ACHN (cell line): ENCODE data around the gene RCSD1.

Source experiments
- DNase-seq: peaks from one replicate; pipeline ENCODE4 v3.0.0-alpha.2; 2015
- in situ Hi-C: cut with HindIII; loops from 2 replicates; pipeline ENCODE4 v1.10.0; 2017; ENCODE audit warnings: low sequenced_read_pairs, low pct_ligation_motif_present, low pct_unique_long_range_greater_than_20kb

The RCSD1 gene

DNA sequence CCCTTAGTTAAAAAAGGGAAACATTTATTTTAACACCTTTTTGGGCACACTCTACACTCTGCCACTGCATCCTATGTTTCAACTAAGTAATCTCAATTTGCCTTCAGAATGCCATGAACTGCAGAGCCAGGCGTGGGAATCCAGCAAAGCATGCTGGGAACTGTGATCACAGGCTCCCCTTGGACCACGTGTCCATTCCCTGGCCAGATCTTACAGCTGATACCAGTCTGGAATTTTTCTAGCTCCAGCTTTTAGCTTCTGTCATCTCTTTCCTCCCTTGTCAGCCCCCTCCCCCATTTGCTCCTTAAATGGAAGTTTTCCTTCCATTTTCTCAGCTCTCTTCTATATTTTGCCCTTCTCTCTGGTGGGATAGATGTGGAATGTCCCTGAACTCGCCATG is 29.4 kb downstream of the RCSD1 start:
- in situ Hi-C loops = no loop called here
- DNase-seq = no peak

DNA sequence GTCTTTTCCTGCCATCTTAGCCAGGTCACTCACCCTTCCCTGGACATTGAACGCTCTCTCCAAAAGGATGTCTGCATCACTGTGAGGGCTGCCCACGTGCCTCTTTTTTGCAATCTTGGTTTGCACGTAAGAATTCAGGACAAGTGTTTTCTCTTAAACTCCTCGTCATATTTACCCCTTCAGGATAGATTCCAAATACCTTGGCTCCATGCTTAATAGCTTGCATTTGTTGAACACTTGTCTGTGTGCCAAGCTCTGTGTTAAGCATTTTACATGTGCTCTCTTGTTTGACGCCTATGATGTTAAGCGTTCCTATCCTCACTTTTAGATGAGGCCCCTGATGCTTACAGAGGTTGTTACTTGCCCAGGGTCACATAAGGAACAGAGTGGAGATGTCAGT is 29.8 kb downstream of the RCSD1 start:
- in situ Hi-C loops = no loop called here
- no peak for DNase-seq

DNA sequence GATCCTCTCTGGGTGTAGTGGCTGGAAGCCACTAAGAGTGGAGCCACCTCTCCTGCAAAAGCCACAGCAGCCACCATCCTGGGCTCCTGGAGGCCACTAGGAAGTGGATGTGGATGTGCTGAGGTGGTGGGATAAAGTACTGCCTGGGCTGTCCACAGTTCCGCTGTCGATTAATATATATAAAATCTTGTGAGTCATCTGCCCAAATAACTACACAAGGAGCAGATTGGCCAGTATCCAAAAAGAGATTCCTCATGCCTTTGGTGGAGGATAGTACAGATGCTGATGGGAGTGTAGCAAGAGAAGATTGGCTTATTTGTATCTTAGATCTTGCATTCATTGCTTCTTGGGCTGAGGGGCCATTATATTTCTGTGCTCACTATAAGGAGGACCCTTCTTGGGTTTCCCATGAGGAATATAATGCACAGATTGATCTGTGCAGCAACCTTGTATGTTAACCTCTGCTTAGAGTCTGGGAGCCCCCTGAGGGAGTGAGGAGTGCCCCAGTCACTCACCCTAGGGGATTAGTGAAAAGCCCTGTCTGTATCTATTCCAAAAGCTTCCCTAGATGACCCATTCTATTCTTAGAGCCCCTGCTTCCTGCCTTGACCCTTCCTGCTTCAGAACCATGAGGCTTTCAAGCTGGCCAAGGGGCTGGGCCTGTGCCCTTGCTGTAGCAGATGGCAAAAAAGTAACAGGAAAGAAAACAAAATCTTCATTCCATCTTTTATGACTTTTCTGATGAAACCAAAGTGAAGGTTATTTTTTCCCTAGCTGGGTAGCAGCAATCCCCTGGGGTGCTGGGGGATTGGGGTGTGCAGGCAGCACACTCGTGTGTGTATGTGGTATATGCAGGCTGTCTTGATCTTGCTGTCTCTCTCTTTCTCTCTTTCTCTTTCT is 31.7 kb downstream of the RCSD1 start:
- peak; percentile 74 for DNase-seq
- in situ Hi-C loops = no loop called here

- in situ Hi-C loops = no loop called here
- DNase-seq = peak; percentile 57
Measured at GRCh38 chr1:167663002-167663772, 33.2 kb downstream of the RCSD1 start.

DNA sequence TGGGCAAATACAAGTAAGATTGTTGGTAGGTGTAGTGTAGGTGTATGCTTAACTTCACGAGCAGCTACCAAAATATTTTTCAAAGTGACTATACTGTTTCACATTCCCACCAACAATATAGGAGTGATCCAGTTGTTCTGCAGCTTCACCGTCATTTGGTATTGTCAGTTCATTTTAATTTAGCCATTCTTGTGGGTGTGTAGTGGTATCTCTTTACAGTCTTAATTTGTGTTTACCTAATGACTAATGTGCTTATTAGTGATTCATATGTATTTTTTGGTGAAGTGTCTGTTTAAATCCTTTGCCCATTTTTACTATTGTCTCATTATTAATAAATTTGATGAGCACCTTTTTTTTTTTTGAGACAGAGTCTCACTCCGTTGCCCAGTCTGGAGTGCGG is 35.4 kb downstream of the RCSD1 start:
- in situ Hi-C loops = no loop called here
- no peak for DNase-seq

DNA sequence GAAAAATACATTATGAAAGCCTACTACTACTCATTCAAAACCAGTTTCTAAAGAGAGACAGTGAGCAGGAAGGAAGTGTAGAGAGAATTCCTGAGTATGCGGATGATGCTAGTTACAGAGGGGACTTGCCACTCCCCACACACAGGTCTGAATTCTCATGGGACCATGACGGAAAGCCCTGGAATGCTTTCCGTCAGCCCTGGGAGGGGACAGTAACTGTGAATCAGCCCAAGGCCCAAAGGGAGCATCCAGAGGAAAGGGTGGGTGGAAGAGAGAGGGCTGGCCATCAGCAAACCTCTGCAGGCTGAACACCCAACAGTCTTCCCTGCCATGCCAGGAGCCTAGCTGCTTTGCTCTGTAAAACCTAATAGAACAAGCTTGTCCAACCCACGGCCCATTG is 36.4 kb downstream of the RCSD1 start:
- in situ Hi-C loops = no loop called here
- DNase-seq = no peak

GRCh38 chr1:167667536-167667935 is 37.5 kb downstream of the RCSD1 start:
- in situ Hi-C loops = no loop called here
- no peak for DNase-seq

DNA sequence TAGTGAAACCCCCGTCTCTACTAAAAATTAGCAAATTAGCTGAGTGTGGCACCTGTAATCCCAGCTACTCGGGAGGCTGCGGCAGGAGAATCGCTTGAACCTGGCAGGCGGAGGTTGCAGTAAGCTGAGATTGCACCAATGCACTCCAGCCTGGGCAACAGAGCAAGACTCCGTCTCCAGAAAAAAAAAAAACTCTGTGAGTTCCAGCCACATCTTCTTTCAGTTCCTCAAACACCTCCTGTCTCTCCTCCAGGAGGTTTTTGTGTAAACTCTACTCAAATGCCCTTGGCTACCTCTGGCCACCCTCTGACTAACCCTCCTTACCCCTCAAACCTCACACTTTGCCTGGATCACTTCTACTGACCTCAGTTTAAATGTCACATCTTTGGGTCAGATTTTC is 38.1 kb downstream of the RCSD1 start:
- in situ Hi-C loops = no loop called here
- DNase-seq = no peak

DNA sequence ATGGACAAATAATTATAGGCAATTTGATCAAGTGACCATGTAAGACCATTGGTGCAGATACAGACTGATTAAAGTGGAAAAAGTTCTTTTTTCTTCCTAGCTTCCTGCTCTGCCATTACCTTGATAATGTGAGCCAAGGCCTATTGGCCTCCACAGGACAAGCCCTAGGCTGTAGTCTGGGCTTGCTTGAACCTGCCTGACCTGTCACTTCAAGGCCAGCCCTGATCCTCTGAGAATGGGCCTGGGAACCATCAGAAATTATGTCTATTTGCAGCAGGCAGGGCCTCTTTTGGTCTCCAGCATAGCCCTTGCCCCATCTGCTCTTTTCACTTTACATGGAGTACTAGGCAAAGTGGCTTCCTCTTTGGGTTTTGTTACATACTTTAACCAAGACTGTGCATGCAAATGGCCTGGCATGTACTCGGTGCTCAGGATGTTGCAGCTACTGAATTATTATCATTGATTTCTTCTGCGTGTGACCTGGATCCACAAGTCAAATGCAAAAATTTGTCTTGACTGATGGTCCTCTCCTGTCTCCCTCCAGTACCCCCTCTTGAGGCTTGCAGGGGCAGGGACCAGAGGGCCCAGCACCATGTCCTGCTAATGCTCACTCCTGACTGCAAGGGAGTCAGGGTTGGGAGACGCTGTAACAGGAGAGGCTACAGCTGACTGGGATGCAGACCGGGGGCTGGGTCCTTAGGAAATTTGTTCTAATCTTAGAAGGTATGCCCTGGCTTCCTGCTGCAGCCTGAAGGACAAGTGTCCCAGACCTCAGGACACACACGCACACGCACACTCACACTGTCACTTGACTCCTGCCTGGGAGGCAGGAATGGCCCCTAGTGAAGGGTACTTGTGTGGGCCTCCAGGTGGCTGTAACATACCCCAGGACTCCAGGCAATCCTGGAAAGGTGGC is 39.4 kb downstream of the RCSD1 start:
- in situ Hi-C loops = no loop called here
- no peak for DNase-seq

DNA sequence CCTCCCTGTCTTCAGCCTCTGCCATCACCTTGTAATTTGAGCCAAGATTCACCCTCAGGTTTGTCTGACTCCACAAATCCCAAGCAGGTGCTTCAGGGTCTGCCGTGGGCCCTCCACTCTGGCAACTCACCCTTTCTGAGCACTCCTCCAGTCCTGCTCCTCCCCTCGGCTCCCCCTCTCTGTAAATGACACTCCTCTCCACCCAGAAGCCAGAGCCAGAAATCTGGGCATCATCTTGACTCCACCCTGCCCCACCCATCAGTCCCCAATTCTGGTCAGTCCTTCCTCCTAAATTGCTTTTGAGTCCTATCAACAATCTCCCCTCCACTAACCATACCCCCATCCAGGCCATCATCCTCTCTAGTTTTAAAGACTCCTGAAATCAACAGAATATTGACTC is 40.5 kb downstream of the RCSD1 start:
- in situ Hi-C loops = no loop called here
- no peak for DNase-seq

GRCh38 chr1:167671727-167672511 is 41.9 kb downstream of the RCSD1 start:
- in situ Hi-C loops = no loop called here
- no peak for DNase-seq

DNA sequence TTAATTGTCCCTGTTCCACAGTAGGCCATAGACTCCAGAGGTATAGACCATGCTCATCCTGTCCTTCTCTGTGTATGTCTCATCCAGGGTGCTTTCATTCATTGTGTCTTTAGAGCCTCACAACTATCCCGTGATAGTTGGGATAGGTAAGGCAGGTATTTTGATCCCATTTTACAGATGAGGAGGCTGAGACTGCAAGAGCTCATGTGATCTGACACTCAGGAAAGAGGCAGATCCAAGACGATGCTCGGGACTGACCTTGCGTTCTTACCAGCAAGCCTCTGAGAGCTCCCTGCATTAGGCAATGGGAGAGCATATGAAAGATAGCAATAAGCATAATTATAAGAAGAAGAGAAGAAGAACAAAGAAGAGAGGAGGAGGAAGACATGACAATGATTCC is 42.8 kb downstream of the RCSD1 start:
- in situ Hi-C loops = no loop called here
- DNase-seq = no peak

GRCh38 chr1:167673265-167673664 is 43.2 kb downstream of the RCSD1 start:
- no peak for DNase-seq
- in situ Hi-C loops = no loop called here

- in situ Hi-C loops = no loop called here
- no peak for DNase-seq
Measured at GRCh38 chr1:167674156-167674555, 44.1 kb downstream of the RCSD1 start.

DNA sequence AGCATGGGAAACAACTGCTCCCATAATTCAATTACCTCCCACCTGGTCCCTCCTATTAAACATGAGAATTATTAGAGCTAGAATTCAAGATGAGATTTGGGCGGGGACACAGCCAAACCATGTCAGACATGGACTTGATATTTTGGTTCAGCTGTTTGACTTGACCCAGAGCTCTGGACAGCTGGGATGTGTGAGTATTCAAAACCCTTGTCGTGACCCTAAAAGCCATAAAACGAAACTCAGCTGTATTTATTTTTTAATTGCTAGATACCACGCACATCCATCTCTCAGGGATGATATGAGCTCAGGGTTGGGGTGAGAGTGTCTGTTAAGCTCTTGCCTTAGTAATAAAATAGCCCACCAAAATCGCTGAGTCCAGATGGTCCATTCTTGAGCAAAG is 45.4 kb downstream of the RCSD1 start:
- in situ Hi-C loops = no loop called here
- DNase-seq = no peak

- DNase-seq = no peak
Measured at GRCh38 chr1:167676205-167676915, 46.3 kb downstream of the RCSD1 start.

DNA sequence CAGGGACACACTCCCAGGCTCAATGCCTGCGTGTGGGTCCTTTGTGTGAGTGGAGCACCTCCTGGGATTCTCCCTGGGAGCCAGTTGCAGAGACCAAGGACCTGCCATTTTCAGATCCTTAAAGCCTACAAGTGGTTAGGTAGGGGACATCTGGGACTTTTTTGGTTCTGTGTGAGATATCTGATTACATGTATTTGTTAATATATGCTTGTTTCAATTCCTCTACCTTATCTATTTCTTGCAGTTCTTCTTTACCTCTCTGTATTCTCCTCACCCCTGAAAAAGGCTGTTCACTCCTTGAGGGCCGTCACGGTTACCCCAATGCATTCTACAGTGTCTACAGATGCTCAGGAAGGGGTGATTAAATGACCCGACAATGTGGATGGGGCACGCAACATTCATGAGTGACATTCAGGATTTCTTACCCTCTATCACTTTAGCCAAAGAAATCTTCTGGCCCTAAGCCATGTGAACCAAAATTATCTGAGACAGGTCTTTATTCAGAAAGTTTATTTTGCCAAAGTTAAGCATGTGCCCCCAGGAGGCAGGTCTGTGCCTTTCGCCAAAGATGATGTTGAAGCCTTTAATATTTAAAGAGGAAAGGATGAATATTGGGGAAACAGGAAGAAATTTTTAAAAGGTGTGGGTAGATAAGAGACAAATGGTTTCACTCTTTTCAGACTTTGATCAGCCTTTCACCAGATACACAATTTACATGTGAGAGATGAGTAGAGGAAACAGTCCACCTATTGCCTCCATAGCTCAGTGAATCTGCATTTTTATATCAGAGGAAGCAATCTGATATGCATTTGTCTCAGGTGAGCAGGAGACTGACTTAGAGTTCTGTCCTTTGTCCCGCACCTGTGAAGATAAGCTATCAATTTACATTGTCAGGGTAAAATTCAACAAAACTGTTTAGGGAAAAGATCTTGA is 47.1 kb downstream of the RCSD1 start:
- in situ Hi-C loops = no loop called here
- DNase-seq = no peak

More at GRCh38 chr1:167676205-167676915, 46.3 kb downstream of the RCSD1 start:
- in situ Hi-C loops = no loop called here
